ENCODE data around the gene IGSF6. TPM values are rescaled to one million over a fixed set of nuclear protein-coding genes. Genes with fewer than 3 reads are reported as not detected.
"Not testable (repeated sequence)": the region's sequence is repeated elsewhere in the genome, so short reads cannot be mapped to it uniquely, and the experiment has no call there.

Gene IGSF6
- total and polyA plus RNA-seq, 2 donors (not counting 1 experiment from before 2014, with no cell fraction given): 0.33 to 1.3 TPM

- Histone ChIP-seq H3K9ac (ENCODE audit: low read length) (no peak overlapping the region), H4K20me1 (ENCODE audit: control insufficient read depth, insufficient read depth, low read length, poor library complexity, severe bottlenecking) (no peaks in the 10 kb centered on the region), H2AFZ (ENCODE audit: insufficient read depth, low read depth, low read length, poor library complexity, severe bottlenecking) (no peak overlapping the region), H3K79me2 (ENCODE audit: control insufficient read depth, insufficient read depth, low read length) (no peaks in the 10 kb centered on the region), H3K4me2 (replicated peaks; ENCODE audit: low read depth, low read length, poor library complexity, severe bottlenecking) (no peak overlapping the region), H3K4me1 (ENCODE audit: control insufficient read depth in 2 of 2, insufficient read depth in 2 of 2, low read length in 2 of 2) (no peaks in the 10 kb centered on the region), H3K9me3 (ENCODE audit: control extremely low read depth in 1 of 3, control insufficient read depth in 2 of 3, insufficient read depth in 1 of 3, low read length in 2 of 3) (peaks cover 0 to 4% (median 0%) of the 10 kb centered on the region in 3 donors), H3K27me3 (replicated peaks in 1 of 4; ENCODE audit: control extremely low read depth in 1 of 4, control insufficient read depth in 3 of 4, insufficient read depth in 4 of 4, low read length in 3 of 4) (no peaks in the 10 kb centered on the region), H3K36me3 (replicated peaks in 1 of 2; ENCODE audit: control extremely low read depth in 1 of 2, control insufficient read depth in 1 of 2, extremely low read depth in 1 of 2, insufficient read depth in 2 of 2, low read length in 1 of 2) (peaks cover 0 to 14% of the 10 kb centered on the region in 2 experiments), H3K27ac (ENCODE audit: low read length in 2 of 2) (no peak overlapping the region), H3K4me3 (ENCODE audit: control extremely low read depth in 1 of 5, extremely low read depth in 1 of 5, insufficient read depth in 1 of 5, low read depth in 2 of 5, low read length in 4 of 5) (no peak overlapping the region)
- peaks cover 5% of the 10 kb centered on the region for H3K4me1 Mint-ChIP-seq
- ATAC-seq (ENCODE audit: low read depth) (no peak), DNase-seq (no peak)
- no peaks in the 10 kb centered on the region for H3K27me3 Mint-ChIP-seq
- intact Hi-C loops (cut with micrococcal nuclease): no loop called here
- no peaks in the 10 kb centered on the region for H3K9me3 Mint-ChIP-seq (ENCODE audit: insufficient read depth)
- no peak overlapping the region for H3K4me3 Mint-ChIP-seq
- ChIA-PET POLR2A (no interaction called here), CTCF (interaction anchor here (0.8 to 1.8 kb wide), 2 partner anchors 11 to 23 kb away, joined by 3 to 4 read pairs; no protein-coding TSS in a partner anchor)
- no peak overlapping the region for H3K27ac Mint-ChIP-seq
- TF ChIP-seq CTCF (IDR thresholded peaks at IDR 0.05) (no peak), EZH2 (IDR thresholded peaks at IDR 0.05; ENCODE audit: borderline replicate concordance, insufficient read depth, low read depth, low read length, poor library complexity, severe bottlenecking) (no peak)
- WGBS (ENCODE audit: insufficient coverage): 92% methylated on average over 4 of the region's 5 CpGs
Measured at GRCh38 chr16:21634216-21634615, 18.2 kb downstream of the IGSF6 start.

DNA sequence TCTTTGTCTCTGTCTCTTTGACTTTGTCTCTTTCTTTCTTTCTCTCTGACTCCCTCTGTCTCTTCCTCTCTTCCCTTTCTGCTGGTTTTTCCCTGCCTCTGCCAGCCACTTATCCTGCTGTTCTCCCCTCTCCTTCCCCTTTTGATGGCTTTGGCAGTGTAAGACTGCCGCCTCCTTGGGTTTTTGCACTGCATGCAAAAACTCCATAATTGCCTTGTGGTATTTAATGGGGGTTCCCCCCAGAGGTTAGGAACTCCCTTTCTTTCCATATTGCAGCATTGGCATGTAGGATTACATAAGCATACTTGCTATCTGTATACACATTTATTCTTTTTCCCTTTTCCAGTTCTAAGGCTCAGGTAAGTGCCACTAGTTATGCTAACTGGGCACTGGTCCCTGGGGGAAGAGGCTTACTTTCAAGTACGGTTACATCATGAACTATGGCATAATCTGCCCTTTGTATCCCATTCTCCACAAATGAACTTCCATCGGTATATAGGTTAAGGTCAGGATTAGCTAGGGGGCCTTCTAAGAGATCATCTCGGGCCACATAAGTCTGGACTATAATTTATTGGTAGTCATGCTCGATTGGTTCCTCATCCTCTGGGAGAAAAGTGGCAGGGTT, 20.3 kb downstream of the IGSF6 start:
- ATAC-seq (ENCODE audit: low read depth); H3K4me1 Mint-ChIP-seq; H3K4me3 Mint-ChIP-seq; H3K79me2 ChIP-seq (ENCODE audit: control insufficient read depth, insufficient read depth, low read length); H3K4me2 ChIP-seq (replicated peaks; ENCODE audit: low read depth, low read length, poor library complexity, severe bottlenecking); H3K27me3 Mint-ChIP-seq; H3K27me3 ChIP-seq (replicated peaks in 1 of 4; ENCODE audit: control extremely low read depth in 1 of 4, control insufficient read depth in 3 of 4, insufficient read depth in 4 of 4, low read length in 3 of 4); DNase-seq; POLR2A ChIA-PET; H3K9me3 Mint-ChIP-seq (ENCODE audit: insufficient read depth); H3K4me3 ChIP-seq (ENCODE audit: control extremely low read depth in 1 of 5, extremely low read depth in 1 of 5, insufficient read depth in 1 of 5, low read depth in 2 of 5, low read length in 4 of 5); H3K4me1 ChIP-seq (ENCODE audit: control insufficient read depth in 2 of 2, insufficient read depth in 2 of 2, low read length in 2 of 2); H3K27ac Mint-ChIP-seq; intact Hi-C loops (cut with micrococcal nuclease); H4K20me1 ChIP-seq (ENCODE audit: control insufficient read depth, insufficient read depth, low read length, poor library complexity, severe bottlenecking); H3K9me3 ChIP-seq (ENCODE audit: control extremely low read depth in 1 of 3, control insufficient read depth in 2 of 3, insufficient read depth in 1 of 3, low read length in 2 of 3); H3K27ac ChIP-seq (ENCODE audit: low read length in 2 of 2); H3K9ac ChIP-seq (ENCODE audit: low read length); H2AFZ ChIP-seq (ENCODE audit: insufficient read depth, low read depth, low read length, poor library complexity, severe bottlenecking): not testable (repeated sequence)
- CTCF ChIA-PET: interaction anchor here (0.7 kb wide), 1 partner anchor 90 kb away, joined by 3 read pairs; no protein-coding TSS in a partner anchor
- no CpG with 5 or more reads among the region's 5 CpGs for WGBS (ENCODE audit: insufficient coverage)
- peaks cover 3 to 21% of the 10 kb centered on the region in 2 experiments for H3K36me3 ChIP-seq (replicated peaks in 1 of 2; ENCODE audit: control extremely low read depth in 1 of 2, control insufficient read depth in 1 of 2, extremely low read depth in 1 of 2, insufficient read depth in 2 of 2, low read length in 1 of 2)

DNA sequence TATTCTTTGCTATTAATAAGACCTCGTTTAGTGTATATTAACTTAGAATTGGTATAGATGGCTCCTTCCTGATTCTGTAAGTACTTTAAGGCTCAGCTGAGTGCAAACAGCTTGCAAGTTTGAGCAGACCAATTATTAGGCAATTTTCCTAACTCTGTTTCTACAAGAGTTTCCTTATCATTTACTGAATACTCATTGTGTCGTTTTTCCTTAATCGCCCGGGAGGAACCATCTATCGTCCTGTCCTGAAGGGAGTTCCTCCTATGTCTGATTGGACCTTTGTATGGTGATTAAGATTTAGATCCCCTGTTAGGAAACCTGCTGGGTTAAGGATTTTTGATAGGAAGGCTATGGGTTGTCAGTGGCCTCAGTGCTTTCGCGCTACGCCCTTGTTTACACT, 21.0 kb downstream of the IGSF6 start:
- H3K27me3 ChIP-seq (replicated peaks in 1 of 4; ENCODE audit: control extremely low read depth in 1 of 4, control insufficient read depth in 3 of 4, insufficient read depth in 4 of 4, low read length in 3 of 4); H3K4me1 ChIP-seq (ENCODE audit: control insufficient read depth in 2 of 2, insufficient read depth in 2 of 2, low read length in 2 of 2); H3K4me2 ChIP-seq (replicated peaks; ENCODE audit: low read depth, low read length, poor library complexity, severe bottlenecking); H3K79me2 ChIP-seq (ENCODE audit: control insufficient read depth, insufficient read depth, low read length); ATAC-seq (ENCODE audit: low read depth); intact Hi-C loops (cut with micrococcal nuclease); H3K27me3 Mint-ChIP-seq; H3K4me3 Mint-ChIP-seq; H3K27ac ChIP-seq (ENCODE audit: low read length in 2 of 2); H4K20me1 ChIP-seq (ENCODE audit: control insufficient read depth, insufficient read depth, low read length, poor library complexity, severe bottlenecking); H2AFZ ChIP-seq (ENCODE audit: insufficient read depth, low read depth, low read length, poor library complexity, severe bottlenecking); H3K9ac ChIP-seq (ENCODE audit: low read length); DNase-seq; H3K9me3 Mint-ChIP-seq (ENCODE audit: insufficient read depth); CTCF ChIA-PET; H3K27ac Mint-ChIP-seq; H3K9me3 ChIP-seq (ENCODE audit: control extremely low read depth in 1 of 3, control insufficient read depth in 2 of 3, insufficient read depth in 1 of 3, low read length in 2 of 3); H3K4me1 Mint-ChIP-seq; POLR2A ChIA-PET; H3K4me3 ChIP-seq (ENCODE audit: control extremely low read depth in 1 of 5, extremely low read depth in 1 of 5, insufficient read depth in 1 of 5, low read depth in 2 of 5, low read length in 4 of 5): not testable (repeated sequence)
- H3K36me3 ChIP-seq (replicated peaks in 1 of 2; ENCODE audit: control extremely low read depth in 1 of 2, control insufficient read depth in 1 of 2, extremely low read depth in 1 of 2, insufficient read depth in 2 of 2, low read length in 1 of 2): peaks cover 6 to 28% of the 10 kb centered on the region in 2 experiments
- WGBS (ENCODE audit: insufficient coverage): 100% methylated on average over 1 of the region's 8 CpGs

Measured in B cell (primary cell).